H9 (cell line): Measurements from ENCODE around the gene CCNYL1. TPM values are rescaled to one million over a fixed set of nuclear protein-coding genes. Genes with fewer than 3 reads are reported as not detected.

Experiments
- DNase-seq: peaks from one replicate; pipeline ENCODE4 v3.0.0-alpha.2; 2017
- H2AFZ ChIP-seq: one replicate; pipeline ENCODE4 v1.6.1; 2013; ENCODE audit warnings: mild to moderate bottlenecking, low read length, control low read depth, moderate library complexity
- H2AK5ac ChIP-seq: 2 replicates; pipeline ENCODE4 v1.6.1; 2013; ENCODE audit warnings: low read length, control low read depth, mixed read lengths; ENCODE audit not compliant: insufficient read length
- H2BK120ac ChIP-seq: one replicate; pipeline ENCODE4 v1.6.1; 2013; ENCODE audit warnings: low read depth, mild to moderate bottlenecking, low read length, control low read depth, inconsistent platforms; ENCODE audit not compliant: poor library complexity, severe bottlenecking
- H2BK12ac ChIP-seq: 2 replicates; pipeline ENCODE4 v1.6.1; 2013; ENCODE audit warnings: low read length, control low read depth, mixed read lengths, low read depth; ENCODE audit not compliant: insufficient read length
- H2BK15ac ChIP-seq: 2 replicates; pipeline ENCODE4 v1.6.1; 2013; ENCODE audit warnings: low read depth, low read length, control low read depth
- H2BK20ac ChIP-seq: one replicate; pipeline ENCODE4 v1.6.1; 2013; ENCODE audit warnings: low read depth, mild to moderate bottlenecking, low read length, control low read depth, inconsistent platforms; ENCODE audit not compliant: poor library complexity, severe bottlenecking
- H2BK5ac ChIP-seq: 2 replicates; pipeline ENCODE4 v1.6.1; 2013; ENCODE audit warnings: low read length, control low read depth, mixed read lengths; ENCODE audit not compliant: insufficient read length
- H3K14ac ChIP-seq: 2 replicates; pipeline ENCODE4 v1.6.1; 2013; ENCODE audit warnings: low read length, control low read depth; ENCODE audit not compliant: insufficient read depth
- H3K18ac ChIP-seq: 2 replicates; pipeline ENCODE4 v1.6.1; 2013; ENCODE audit warnings: low read depth, mild to moderate bottlenecking, mixed read lengths, low read length, control low read depth; ENCODE audit not compliant: insufficient read length
- H3K23ac ChIP-seq: 2 replicates; pipeline ENCODE4 v1.6.1; 2013; ENCODE audit warnings: low read length, control low read depth, mixed read lengths, low read depth; ENCODE audit not compliant: insufficient read length
- H3K23me2 ChIP-seq: 2 replicates; pipeline ENCODE4 v1.6.1; 2013; ENCODE audit warnings: low read depth, mild to moderate bottlenecking, mixed read lengths, low read length, control low read depth; ENCODE audit not compliant: insufficient read length, poor library complexity, severe bottlenecking
- H3K27ac ChIP-seq: 2 replicates; pipeline ENCODE4 v1.5.1; 2013; ENCODE audit warnings: low read length, control low read depth, mixed read lengths, low read depth; ENCODE audit not compliant: insufficient read length
- H3K27me3 ChIP-seq: 2 replicates; pipeline ENCODE4 v1.6.1; 2013; ENCODE audit warnings: low read length, control low read depth, inconsistent platforms; ENCODE audit not compliant: insufficient read depth
- H3K4ac ChIP-seq: 2 replicates; pipeline ENCODE4 v1.6.1; 2013; ENCODE audit warnings: low read depth, mild to moderate bottlenecking, control low read depth, inconsistent platforms, low read length, moderate library complexity
- H3K4me1 ChIP-seq: 2 replicates; pipeline ENCODE4 v1.6.1; 2013; ENCODE audit warnings: low read length, control low read depth, inconsistent platforms; ENCODE audit not compliant: insufficient read depth
- H3K4me2 ChIP-seq: 2 replicates; pipeline ENCODE4 v1.6.1; 2013; ENCODE audit warnings: low read length, control low read depth, mixed read lengths; ENCODE audit not compliant: insufficient read length, insufficient read depth
- H3K56ac ChIP-seq: 2 replicates; pipeline ENCODE4 v1.6.1; 2013; ENCODE audit warnings: low read depth, mild to moderate bottlenecking, mixed read lengths, low read length, control low read depth; ENCODE audit not compliant: insufficient read length
- H3K79me1 ChIP-seq: 2 replicates; pipeline ENCODE4 v1.6.1; 2013; ENCODE audit warnings: low read depth, mild to moderate bottlenecking, moderate library complexity, low read length, control low read depth, inconsistent platforms; ENCODE audit not compliant: insufficient read depth, poor library complexity, severe bottlenecking
- H3K79me2 ChIP-seq: 2 replicates; pipeline ENCODE4 v1.6.1; 2013; ENCODE audit warnings: low read length, control low read depth, inconsistent platforms; ENCODE audit not compliant: insufficient read depth
- H3K9ac ChIP-seq: 2 replicates; pipeline ENCODE4 v1.6.1; 2013; ENCODE audit warnings: low read length, control low read depth, mixed read lengths; ENCODE audit not compliant: insufficient read length; ENCODE audit errors: extremely low read depth
- H3K9me3 ChIP-seq: one replicate; pipeline ENCODE4 v1.6.1; 2013; ENCODE audit warnings: low read depth, low read length, inconsistent platforms; ENCODE audit not compliant: control insufficient read depth
- H3T11ph ChIP-seq: one replicate; pipeline ENCODE4 v1.6.1; 2013; ENCODE audit warnings: mild to moderate bottlenecking, low read length, control low read depth, inconsistent platforms
- H4K20me1 ChIP-seq: one replicate; pipeline ENCODE4 v1.6.1; 2013; ENCODE audit not compliant: control insufficient read depth, insufficient read length, insufficient read depth
- H4K5ac ChIP-seq: 2 replicates; pipeline ENCODE4 v1.6.1; 2013; ENCODE audit warnings: low read depth, mild to moderate bottlenecking, mixed read lengths, low read length, control low read depth; ENCODE audit not compliant: insufficient read length
- H4K8ac ChIP-seq: replicated peaks from 2 replicates; pipeline ENCODE4 v1.6.1; 2013; ENCODE audit warnings: low read length, control low read depth, mixed read lengths, low read depth; ENCODE audit not compliant: insufficient read length
- H4K91ac ChIP-seq: 2 replicates; pipeline ENCODE4 v1.6.1; 2013; ENCODE audit warnings: low read depth, mild to moderate bottlenecking, moderate library complexity, mixed read lengths, low read length, control low read depth; ENCODE audit not compliant: insufficient read length
- H3K27ac Mint-ChIP-seq, 3 experiments: 2 replicates in 2 of 3; 3 replicates in 1 of 3; pipeline ENCODE4 v1.8.0; 2020 to 2021; ENCODE audit warnings: mixed read lengths in 3 of 3, mild to moderate bottlenecking in 1 of 3, moderate library complexity in 1 of 3
- H3K27me3 Mint-ChIP-seq: 2 replicates; pipeline ENCODE4 v1.8.0; 2021; ENCODE audit warnings: low read depth, mild to moderate bottlenecking, moderate library complexity, mixed read lengths
- H3K36me3 Mint-ChIP-seq, 3 experiments: 2 replicates in 2 of 3; 3 replicates in 1 of 3; pipeline ENCODE4 v1.8.0; 2020 to 2021; ENCODE audit warnings: low read depth in 3 of 3, mixed read lengths in 3 of 3; ENCODE audit not compliant: insufficient read depth in 1 of 3
- H3K4me1 Mint-ChIP-seq, 2 experiments: 2 replicates each; pipeline ENCODE4 v1.8.0; 2020; ENCODE audit warnings: mixed read lengths in 2 of 2
- H3K4me3 Mint-ChIP-seq, 2 experiments: 2 replicates in 1 of 2; 3 replicates in 1 of 2; pipeline ENCODE4 v1.8.0; 2020 to 2021; ENCODE audit warnings: mild to moderate bottlenecking in 2 of 2, mixed read lengths in 2 of 2, moderate library complexity in 1 of 2
- H3K9me3 Mint-ChIP-seq, 2 experiments: 2 replicates in 1 of 2; 3 replicates in 1 of 2; pipeline ENCODE4 v1.8.0; 2020; ENCODE audit warnings: mild to moderate bottlenecking in 2 of 2, mixed read lengths in 2 of 2, moderate library complexity in 1 of 2
- WGBS: extraction: QIAGEN DNeasy Blood & Tissue Kit; methylation state at CpG from one replicate; pipeline ENCODE4 v1.1.7; 2013; ENCODE audit warnings: missing lambda C conversion rate, low lambda C conversion rate, mixed read lengths; ENCODE audit not compliant: insufficient read length; ENCODE audit errors: extremely low coverage; 5-methylcytosine and 5-hydroxymethylcytosine counted together
- total RNA-seq: library from RNA; stranded (reverse); gene quantifications from 2 replicates; pipeline ENCODE4 v1.2.1, GENCODE V29; 2021
- TF ChIP-seq, protein P1 (sequence below): fragments of 200-600 bp; sonication (generic); conservative IDR thresholded peaks from 3 replicates; pipeline ENCODE4 v1.8.0; 2021; ENCODE audit warnings: antibody characterized with exemption, mild to moderate bottlenecking

CCNYL1 gene
- total RNA-seq, 1 experiment from 2014 or later, result 27.0 TPM

DNA sequence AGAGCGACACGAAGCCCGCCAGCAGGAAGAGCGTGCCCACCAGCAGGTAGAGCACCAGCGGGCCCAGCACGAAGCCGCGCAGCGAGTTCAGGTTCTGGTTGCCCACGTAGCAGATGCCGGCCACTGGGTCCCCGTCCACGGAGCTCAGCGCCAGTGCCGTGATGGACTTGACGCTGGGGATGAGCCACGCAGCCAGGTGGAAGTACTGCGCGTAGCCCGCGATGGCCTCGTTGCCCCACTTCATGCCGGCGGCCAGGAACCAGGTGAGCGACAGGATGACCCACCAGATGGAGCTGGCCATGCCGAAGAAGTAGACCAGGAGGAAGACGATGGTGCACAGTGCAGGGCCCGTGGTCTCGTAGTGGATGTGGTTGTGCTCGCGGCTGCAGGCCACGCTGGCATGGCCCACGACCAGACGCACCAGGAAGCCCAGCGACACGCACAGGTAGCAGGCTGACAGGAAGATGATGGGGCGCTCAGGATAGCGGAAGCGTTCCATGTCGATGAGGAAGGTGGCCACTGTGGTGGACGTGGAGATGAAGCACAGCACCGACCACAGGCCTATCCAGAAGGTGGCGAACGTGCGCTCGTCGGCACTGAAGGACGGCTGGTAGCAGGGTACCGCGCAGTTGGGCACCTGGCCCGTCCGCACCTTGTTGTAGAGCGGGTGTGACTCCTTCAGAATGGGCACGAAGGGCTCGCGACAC lies 56.2 kb downstream of the CCNYL1 start:
- DNase-seq, result peak; percentile 71
- Histone ChIP-seq H2AFZ (no peak overlapping the region), H2BK5ac (no peak overlapping the region), H3K4me1 (peaks cover 15% of the 10 kb centered on the region; the same call in 1 of the 2 replicates), H2BK12ac (no peak overlapping the region), H4K5ac (no peak overlapping the region), H3K9me3 (no peaks in the 10 kb centered on the region), H3K27me3 (no peaks in the 10 kb centered on the region), H3K27ac (no peak overlapping the region), H3K4me2 (peak overlapping the region; percentile 90), H2BK20ac (no peak overlapping the region), H3K4ac (no peak overlapping the region), H4K8ac (no peak overlapping the region), H2BK15ac (no peak overlapping the region), H3K9ac (no peak overlapping the region), H3K79me2 (peaks cover 39% of the 10 kb centered on the region; the same call in 1 of the 2 replicates), H3K56ac (no peak overlapping the region), H3K14ac (peak overlapping the region; percentile 4; the same call in 1 of the 2 replicates), H4K20me1 (peaks cover 8% of the 10 kb centered on the region), H3K79me1 (no peaks in the 10 kb centered on the region), H3K23ac (no peak overlapping the region), H3K23me2 (peaks cover 35% of the 10 kb centered on the region), H2BK120ac (no peak overlapping the region), H2AK5ac (no peak overlapping the region), H4K91ac (no peak overlapping the region), H3T11ph (no peak overlapping the region), H3K18ac (peak overlapping the region; percentile 4)
- H3K27me3 Mint-ChIP-seq, result no peaks in the 10 kb centered on the region
- peak overlapping the region; percentile 18 to 96 (median 72); a peak in 5 of 7 replicates for H3K27ac Mint-ChIP-seq
- no CpG with 5 or more reads among the region's 56 CpGs for WGBS
- peaks cover 24 to 59% (median 53%) of the 10 kb centered on the region in 3 experiments for H3K36me3 Mint-ChIP-seq
- TF ChIP-seq, protein P1, sequence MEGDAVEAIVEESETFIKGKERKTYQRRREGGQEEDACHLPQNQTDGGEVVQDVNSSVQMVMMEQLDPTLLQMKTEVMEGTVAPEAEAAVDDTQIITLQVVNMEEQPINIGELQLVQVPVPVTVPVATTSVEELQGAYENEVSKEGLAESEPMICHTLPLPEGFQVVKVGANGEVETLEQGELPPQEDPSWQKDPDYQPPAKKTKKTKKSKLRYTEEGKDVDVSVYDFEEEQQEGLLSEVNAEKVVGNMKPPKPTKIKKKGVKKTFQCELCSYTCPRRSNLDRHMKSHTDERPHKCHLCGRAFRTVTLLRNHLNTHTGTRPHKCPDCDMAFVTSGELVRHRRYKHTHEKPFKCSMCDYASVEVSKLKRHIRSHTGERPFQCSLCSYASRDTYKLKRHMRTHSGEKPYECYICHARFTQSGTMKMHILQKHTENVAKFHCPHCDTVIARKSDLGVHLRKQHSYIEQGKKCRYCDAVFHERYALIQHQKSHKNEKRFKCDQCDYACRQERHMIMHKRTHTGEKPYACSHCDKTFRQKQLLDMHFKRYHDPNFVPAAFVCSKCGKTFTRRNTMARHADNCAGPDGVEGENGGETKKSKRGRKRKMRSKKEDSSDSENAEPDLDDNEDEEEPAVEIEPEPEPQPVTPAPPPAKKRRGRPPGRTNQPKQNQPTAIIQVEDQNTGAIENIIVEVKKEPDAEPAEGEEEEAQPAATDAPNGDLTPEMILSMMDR, result peak; percentile 57
- peaks cover 60 to 77% of the 10 kb centered on the region in 2 experiments for H3K4me1 Mint-ChIP-seq
- H3K9me3 Mint-ChIP-seq, result no peaks in the 10 kb centered on the region; a peak in 1 of 5 replicates
- H3K4me3 Mint-ChIP-seq, result peak overlapping the region; percentile 96 to 97
